ENCODE measurements around the gene FOXF1. TPM values are rescaled to one million over a fixed set of nuclear protein-coding genes. Genes with fewer than 3 reads are reported as not detected.

The FOXF1 gene
- total and polyA plus RNA-seq, 2 experiments from 2014 or later = 2.6 to 4.4 TPM

DNA sequence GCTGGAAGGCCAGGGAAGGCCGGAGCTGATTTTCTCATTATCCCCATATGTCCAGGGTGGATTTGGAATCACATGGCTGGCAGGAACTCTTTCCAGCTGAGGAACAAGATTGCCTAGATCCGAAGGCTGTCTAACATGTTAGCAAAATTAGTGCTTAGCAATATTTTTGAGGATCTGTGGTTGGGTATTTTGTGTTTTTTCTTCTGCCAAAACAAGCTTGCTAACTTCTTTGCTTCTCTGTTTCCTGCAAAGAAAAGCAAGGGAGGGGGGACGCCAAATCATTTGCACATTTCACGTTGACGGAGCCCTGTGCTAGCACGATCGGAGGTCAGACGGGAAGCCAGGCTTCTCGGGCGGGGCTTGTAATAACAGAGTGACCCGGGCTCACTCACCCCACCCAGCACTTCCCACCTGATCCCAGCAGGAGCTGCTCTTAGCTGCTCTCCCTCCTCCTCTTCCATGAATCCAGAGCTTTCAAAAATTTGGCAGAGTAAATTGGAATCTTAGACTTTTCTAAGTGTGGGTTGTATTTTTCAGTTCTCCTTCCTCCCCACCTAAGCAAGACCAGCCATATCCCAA is 33.3 kb upstream of the FOXF1 start:
- Histone ChIP-seq H3K4me3 (no peak overlapping the region), H3K27ac (no peak overlapping the region), H3K36me3 (no peaks in the 10 kb centered on the region), H3K9me3 (ENCODE audit: low read depth) (no peaks in the 10 kb centered on the region), H3K27me3 (peaks cover 74% of the 10 kb centered on the region), H3K4me1 (ENCODE audit: low read depth) (no peaks in the 10 kb centered on the region)
- no peak for DNase-seq (ENCODE audit: low read depth in 1 of 2, low spot score in 1 of 2)
- no peak for TF ChIP-seq CTCF (IDR thresholded peaks at IDR 0.05; ENCODE audit: low read depth, low read length)

DNA sequence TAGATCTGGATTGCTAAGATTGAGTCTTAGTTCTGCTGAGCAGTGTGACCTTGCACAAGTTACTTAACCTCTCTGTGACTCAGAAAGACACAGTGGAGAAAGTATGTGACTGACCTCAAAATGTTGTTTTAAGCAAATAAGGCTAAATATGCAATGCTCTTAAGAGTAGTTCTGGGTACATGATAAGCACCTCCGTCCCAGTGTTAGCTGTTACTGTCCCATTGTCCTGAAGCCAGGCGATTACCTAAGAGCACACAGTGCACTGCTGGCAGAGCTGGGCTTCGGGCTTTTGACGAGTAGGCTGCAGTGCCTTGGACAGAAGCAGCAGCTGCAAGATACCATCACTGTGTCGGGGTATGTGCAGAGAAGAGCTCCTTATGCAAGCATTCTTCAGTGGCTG is 32.7 kb upstream of the FOXF1 start:
- no peaks in the 10 kb centered on the region for H3K36me3 ChIP-seq
- no peaks in the 10 kb centered on the region for H3K4me1 ChIP-seq (ENCODE audit: low read depth)
- no peak for TF ChIP-seq CTCF (IDR thresholded peaks at IDR 0.05; ENCODE audit: low read depth, low read length)
- peak in 1 of 2 donors; percentile 32 for DNase-seq (ENCODE audit: low read depth in 1 of 2, low spot score in 1 of 2)
- H3K27me3 ChIP-seq = peaks cover 74% of the 10 kb centered on the region
- no peaks in the 10 kb centered on the region for H3K9me3 ChIP-seq (ENCODE audit: low read depth)
- H3K27ac ChIP-seq = no peak overlapping the region
- no peak overlapping the region for H3K4me3 ChIP-seq

GRCh38 chr16:86478779-86479178 is 31.5 kb upstream of the FOXF1 start:
- no peak for TF ChIP-seq CTCF (IDR thresholded peaks at IDR 0.05; ENCODE audit: low read depth, low read length)
- Histone ChIP-seq H3K4me1 (ENCODE audit: low read depth) (no peaks in the 10 kb centered on the region), H3K27me3 (peaks cover 73% of the 10 kb centered on the region), H3K27ac (no peak overlapping the region), H3K36me3 (no peaks in the 10 kb centered on the region), H3K4me3 (no peak overlapping the region), H3K9me3 (ENCODE audit: low read depth) (no peaks in the 10 kb centered on the region)
- no peak for DNase-seq (ENCODE audit: low read depth in 1 of 2, low spot score in 1 of 2)

DNA sequence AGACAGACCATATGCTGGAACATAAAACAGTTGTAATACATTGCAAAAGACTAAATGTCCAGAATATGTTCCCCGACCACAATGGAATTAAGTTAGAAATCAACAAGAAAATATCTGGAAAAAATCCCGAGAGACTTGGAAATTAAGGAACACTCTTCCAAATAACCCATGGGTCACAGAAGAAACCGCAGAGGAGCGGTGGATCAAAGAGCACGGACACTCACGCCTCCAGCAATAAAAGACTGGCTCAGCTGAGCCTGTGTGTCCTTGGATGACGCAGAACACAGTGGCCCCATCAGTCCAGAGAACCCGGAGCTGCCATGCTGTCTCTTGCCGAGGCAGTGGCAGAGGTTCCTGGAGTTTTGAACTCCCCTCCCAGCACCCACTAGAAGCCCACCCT is 30.9 kb upstream of the FOXF1 start:
- no peak overlapping the region for H3K4me3 ChIP-seq
- no peaks in the 10 kb centered on the region for H3K4me1 ChIP-seq (ENCODE audit: low read depth)
- TF ChIP-seq CTCF (IDR thresholded peaks at IDR 0.05; ENCODE audit: low read depth, low read length) = no peak
- H3K9me3 ChIP-seq (ENCODE audit: low read depth) = no peaks in the 10 kb centered on the region
- DNase-seq (ENCODE audit: low read depth in 1 of 2, low spot score in 1 of 2) = no peak
- no peak overlapping the region for H3K27ac ChIP-seq
- H3K36me3 ChIP-seq = no peaks in the 10 kb centered on the region
- H3K27me3 ChIP-seq = peaks cover 71% of the 10 kb centered on the region

DNA sequence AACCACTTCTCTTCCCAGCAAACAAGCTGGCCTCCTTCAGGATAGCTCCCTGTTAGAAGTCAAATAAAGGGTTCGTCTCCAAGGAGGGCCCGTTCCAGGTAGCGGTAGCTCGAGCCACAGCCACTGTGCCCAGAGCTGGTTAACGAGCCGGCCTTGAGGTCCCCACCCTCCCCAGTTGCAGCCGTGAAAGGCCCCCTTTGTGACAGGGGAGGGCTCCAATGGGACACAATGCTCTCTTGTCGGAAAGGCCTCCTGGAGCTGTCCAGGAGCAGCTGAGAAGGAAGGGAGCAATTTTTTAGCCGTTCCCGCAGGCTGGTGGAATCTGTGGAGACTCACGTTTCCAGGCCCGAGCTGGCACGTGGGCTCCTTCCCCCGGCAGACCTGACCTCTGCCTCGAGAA is 29.9 kb upstream of the FOXF1 start:
- Histone ChIP-seq H3K27ac (no peak overlapping the region), H3K36me3 (no peaks in the 10 kb centered on the region), H3K27me3 (peaks cover 71% of the 10 kb centered on the region), H3K4me3 (no peak overlapping the region), H3K9me3 (ENCODE audit: low read depth) (no peaks in the 10 kb centered on the region), H3K4me1 (ENCODE audit: low read depth) (no peaks in the 10 kb centered on the region)
- DNase-seq (ENCODE audit: low read depth in 1 of 2, low spot score in 1 of 2) = no peak
- TF ChIP-seq CTCF (IDR thresholded peaks at IDR 0.05; ENCODE audit: low read depth, low read length) = no peak

- Histone ChIP-seq H3K4me3 (no peak overlapping the region), H3K9me3 (ENCODE audit: low read depth) (no peaks in the 10 kb centered on the region), H3K27me3 (peaks cover 72% of the 10 kb centered on the region), H3K27ac (no peak overlapping the region), H3K4me1 (ENCODE audit: low read depth) (no peaks in the 10 kb centered on the region), H3K36me3 (no peaks in the 10 kb centered on the region)
- TF ChIP-seq CTCF (IDR thresholded peaks at IDR 0.05; ENCODE audit: low read depth, low read length) = no peak
- no peak for DNase-seq (ENCODE audit: low read depth in 1 of 2, low spot score in 1 of 2)
Measured at GRCh38 chr16:86481607-86482006, 28.7 kb upstream of the FOXF1 start.
